Measurements from ENCODE around the gene WDR55. TPM values are rescaled to one million over a fixed set of nuclear protein-coding genes. Genes with fewer than 3 reads are reported as not detected.

WDR55 gene
- total and polyA plus RNA-seq, 4 donors: 10.0 to 18.2 (median 11.7) TPM

- Histone ChIP-seq H3K9ac (ENCODE audit: low read depth in 1 of 2, low read length in 2 of 2) (no peak overlapping the region), H3K4me3 (ENCODE audit: low read depth in 1 of 3, low read length in 3 of 3) (no peak overlapping the region), H3K36me3 (ENCODE audit: control insufficient read depth in 4 of 4, insufficient read depth in 3 of 4, low read depth in 1 of 4, low read length in 3 of 4) (peaks cover 12 to 54% (median 47%) of the 10 kb centered on the region in 4 donors), H3K4me1 (ENCODE audit: control insufficient read depth in 4 of 4, insufficient read depth in 4 of 4, low read length in 3 of 4) (peaks cover 6 to 23% (median 15%) of the 10 kb centered on the region in 4 donors), H3K27me3 (ENCODE audit: control insufficient read depth in 4 of 4, insufficient read depth in 4 of 4, low read length in 3 of 4) (no peaks in the 10 kb centered on the region), H3K9me3 (ENCODE audit: control insufficient read depth in 4 of 4, low read length in 3 of 4) (no peaks in the 10 kb centered on the region), H3K27ac (ENCODE audit: low read depth in 1 of 2, low read length in 2 of 2) (no peak overlapping the region)
- 86% methylated on average over 5 of the region's 5 CpGs for WGBS
- DNase-seq (ENCODE audit: low spot score): no peak
- no peak for TF ChIP-seq FOXA1 (IDR thresholded peaks at IDR 0.05)
Observed at GRCh38 chr5:140694276-140694675, 29.6 kb downstream of the WDR55 start.

GRCh38 chr5:140696891-140697492, 32.3 kb downstream of the WDR55 start:
- H3K27me3 ChIP-seq (ENCODE audit: control insufficient read depth in 4 of 4, insufficient read depth in 4 of 4, low read length in 3 of 4): no peaks in the 10 kb centered on the region
- no peak for DNase-seq (ENCODE audit: low spot score)
- no peak overlapping the region for H3K9ac ChIP-seq (ENCODE audit: low read depth in 1 of 2, low read length in 2 of 2)
- H3K36me3 ChIP-seq (ENCODE audit: control insufficient read depth in 4 of 4, insufficient read depth in 3 of 4, low read depth in 1 of 4, low read length in 3 of 4): peaks cover 12 to 57% (median 48%) of the 10 kb centered on the region in 4 donors
- H3K4me1 ChIP-seq (ENCODE audit: control insufficient read depth in 4 of 4, insufficient read depth in 4 of 4, low read length in 3 of 4): peaks cover 4 to 21% (median 18%) of the 10 kb centered on the region in 4 donors
- no peak overlapping the region for H3K4me3 ChIP-seq (ENCODE audit: low read depth in 1 of 3, low read length in 3 of 3)
- 93% methylated on average over 4 of the region's 4 CpGs for WGBS
- no peak overlapping the region for H3K27ac ChIP-seq (ENCODE audit: low read depth in 1 of 2, low read length in 2 of 2)
- H3K9me3 ChIP-seq (ENCODE audit: control insufficient read depth in 4 of 4, low read length in 3 of 4): no peaks in the 10 kb centered on the region
- TF ChIP-seq SP1 (IDR thresholded peaks at IDR 0.05): no peak
- no peak for TF ChIP-seq TAF1 (conservative IDR thresholded peaks at IDR 0.05)
- no peak for TF ChIP-seq GABPA (IDR thresholded peaks at IDR 0.05 in 1 of 2, conservative IDR thresholded peaks at IDR 0.05 in 1 of 2)
- no peak for TF ChIP-seq NR2F2 (IDR thresholded peaks at IDR 0.05)
- no peak for TF ChIP-seq EGR1 (IDR thresholded peaks at IDR 0.05; ENCODE audit: low read depth in 2 of 2)
- TF ChIP-seq YY1 (IDR thresholded peaks at IDR 0.05): no peak
- no peak for TF ChIP-seq HNF4A (conservative IDR thresholded peaks at IDR 0.05)
- TF ChIP-seq REST (IDR thresholded peaks at IDR 0.05): no peak
- no peak for TF ChIP-seq MAX (IDR thresholded peaks at IDR 0.05)
- no peak for TF ChIP-seq FOXA1 (IDR thresholded peaks at IDR 0.05)
- TF ChIP-seq RAD21 (IDR thresholded peaks at IDR 0.05): no peak

- Histone ChIP-seq H3K9me3 (ENCODE audit: control insufficient read depth in 4 of 4, low read length in 3 of 4) (no peaks in the 10 kb centered on the region), H3K9ac (ENCODE audit: low read depth in 1 of 2, low read length in 2 of 2) (peak within 1 kb of the TSS; percentile 29 to 77), H3K4me3 (ENCODE audit: low read depth in 1 of 3, low read length in 3 of 3) (peak within 1 kb of the TSS; percentile 70 to 71 (median 70)), H3K4me1 (ENCODE audit: control insufficient read depth in 4 of 4, insufficient read depth in 4 of 4, low read length in 3 of 4) (peaks cover 0 to 15% (median 12%) of the 10 kb centered on the region in 4 donors), H3K36me3 (ENCODE audit: control insufficient read depth in 4 of 4, insufficient read depth in 3 of 4, low read depth in 1 of 4, low read length in 3 of 4) (peaks cover 17 to 72% (median 59%) of the 10 kb centered on the region in 4 donors), H3K27me3 (ENCODE audit: control insufficient read depth in 4 of 4, insufficient read depth in 4 of 4, low read length in 3 of 4) (no peaks in the 10 kb centered on the region), H3K27ac (ENCODE audit: low read depth in 1 of 2, low read length in 2 of 2) (peak within 1 kb of the TSS in 1 of 2 donors; percentile 26)
- DNase-seq (ENCODE audit: low spot score): peak; percentile 89
- 2% methylated on average over 44 of the region's 44 CpGs for WGBS
- TF ChIP-seq ATF3 (IDR thresholded peaks at IDR 0.05): peak; percentile 31
- peak; percentile 79 for TF ChIP-seq TAF1 (conservative IDR thresholded peaks at IDR 0.05)
- peak; percentile 43 to 46 for TF ChIP-seq RXRA (IDR thresholded peaks at IDR 0.05)
- TF ChIP-seq JUND (IDR thresholded peaks at IDR 0.05): peak; percentile 26 to 27
- peak in 1 of 2 donors; percentile 85 for TF ChIP-seq GABPA (IDR thresholded peaks at IDR 0.05 in 1 of 2, conservative IDR thresholded peaks at IDR 0.05 in 1 of 2)
- peak; percentile 45 for TF ChIP-seq MAX (IDR thresholded peaks at IDR 0.05)
- TF ChIP-seq RAD21 (IDR thresholded peaks at IDR 0.05): peak in 1 of 2 donors; percentile 57
- TF ChIP-seq YY1 (IDR thresholded peaks at IDR 0.05): peak; percentile 99
- peak; percentile 77 for TF ChIP-seq ZBTB33 (IDR thresholded peaks at IDR 0.05)
- peak; percentile 71 for TF ChIP-seq SP1 (IDR thresholded peaks at IDR 0.05)
- TF ChIP-seq NR2F2 (IDR thresholded peaks at IDR 0.05): no peak
- TF ChIP-seq CTCF (IDR thresholded peaks at IDR 0.05; ENCODE audit: low read depth, low read length, missing input control): no peak
Observed at GRCh38 chr5:140700177-140701144, 35.8 kb downstream of the WDR55 start, which contains the start of gene ZMAT2. TSS of gene ZMAT2 (plus strand) at chr5:140700447. CDS start at chr5:140700461, 14 bp downstream.

Measured in liver (tissue), 9 donors.